ENCODE data around the gene GSTM5.
"Not testable (repeated sequence)": the region's sequence is repeated elsewhere in the genome, so short reads cannot be mapped to it uniquely, and the experiment has no call there.

GSTM5 gene

GRCh38 chr1:109765896-109766615 is 54.0 kb downstream of the GSTM5 start:
- Histone ChIP-seq H3K9me3 (ENCODE audit: insufficient read depth, low read depth, low read length) (no peaks in the 10 kb centered on the region), H3K4me3 (ENCODE audit: low read length, poor library complexity, severe bottlenecking) (no peak overlapping the region), H3K4me1 (ENCODE audit: insufficient read depth, low read length, poor library complexity, severe bottlenecking) (peaks cover 17% of the 10 kb centered on the region), H3K4me2 (ENCODE audit: low read depth, low read length, poor library complexity, severe bottlenecking) (no peak overlapping the region), H3K9me2 (replicated peaks; ENCODE audit: low read depth, low read length) (no peaks in the 10 kb centered on the region), H3F3A (ENCODE audit: low read depth) (no peaks in the 10 kb centered on the region), H2AFZ (ENCODE audit: low read length) (no peak overlapping the region), H4K20me1 (ENCODE audit: insufficient read depth, low read length, poor library complexity, severe bottlenecking) (no peaks in the 10 kb centered on the region), H3K27me3 (ENCODE audit: insufficient read depth, low read length, poor library complexity, severe bottlenecking) (no peaks in the 10 kb centered on the region), H3K79me2 (ENCODE audit: insufficient read depth, low read length) (no peaks in the 10 kb centered on the region), H3K9ac (ENCODE audit: low read depth, low read length, poor library complexity, severe bottlenecking) (no peak overlapping the region), H3K36me3 (ENCODE audit: insufficient read depth, low read length) (no peaks in the 10 kb centered on the region)
- TF ChIP-seq CTCF (conservative IDR thresholded peaks at IDR 0.05; ENCODE audit: low read length) (no peak), EZH2phosphoT487 (IDR thresholded peaks at IDR 0.05; ENCODE audit: borderline replicate concordance) (no peak)

- H3K4me2 ChIP-seq (ENCODE audit: low read depth, low read length, poor library complexity, severe bottlenecking); H4K20me1 ChIP-seq (ENCODE audit: insufficient read depth, low read length, poor library complexity, severe bottlenecking); H3K9ac ChIP-seq (ENCODE audit: low read depth, low read length, poor library complexity, severe bottlenecking); H3K79me2 ChIP-seq (ENCODE audit: insufficient read depth, low read length); H3K36me3 ChIP-seq (ENCODE audit: insufficient read depth, low read length); H3K9me3 ChIP-seq (ENCODE audit: insufficient read depth, low read depth, low read length); H3K4me3 ChIP-seq (ENCODE audit: low read length, poor library complexity, severe bottlenecking); H2AFZ ChIP-seq (ENCODE audit: low read length); H3K9me2 ChIP-seq (replicated peaks; ENCODE audit: low read depth, low read length); H3K27me3 ChIP-seq (ENCODE audit: insufficient read depth, low read length, poor library complexity, severe bottlenecking); H3F3A ChIP-seq (ENCODE audit: low read depth): not testable (repeated sequence)
- H3K4me1 ChIP-seq (ENCODE audit: insufficient read depth, low read length, poor library complexity, severe bottlenecking), result peaks cover 18% of the 10 kb centered on the region
Observed at GRCh38 chr1:109766991-109767636, 55.1 kb downstream of the GSTM5 start.

All from Loucy (cell line).